C4-2B (cell line): ENCODE measurements around the gene EMILIN1.

Source experiments
- CTCF ChIP-seq: fragments of 450-650 bp; conservative IDR thresholded peaks from 2 replicates; pipeline ENCODE4 v1.5.1; 2017; ENCODE audit warnings: mild to moderate bottlenecking
- ZFX ChIP-seq: fragments of 450-650 bp; IDR thresholded peaks from 2 replicates; pipeline ENCODE4 v1.6.1; 2017

- TF ChIP-seq CTCF (no peak), ZFX (no peak)
Observed at GRCh38 chr2:27125104-27125503, 46.7 kb downstream of the EMILIN1 start.
